Urinary bladder (tissue), 4 donors: ENCODE measurements around the gene TRAPPC11. TPM values are rescaled to one million over a fixed set of nuclear protein-coding genes. Genes with fewer than 3 reads are reported as not detected.

Source experiments
- DNase-seq: peaks from one replicate; pipeline ENCODE4 v3.0.0-alpha.2; 2015; ENCODE audit errors: extremely low spot score
- H3K27ac ChIP-seq: one replicate; pipeline ENCODE4 v1.5.1; 2013; ENCODE audit warnings: low read depth, mild to moderate bottlenecking, moderate library complexity
- H3K36me3 ChIP-seq: one replicate; pipeline ENCODE4 v1.6.1; 2013; ENCODE audit warnings: mild to moderate bottlenecking, moderate library complexity; ENCODE audit not compliant: insufficient read depth
- H3K4me1 ChIP-seq: one replicate; pipeline ENCODE4 v1.6.1; 2013; ENCODE audit warnings: mild to moderate bottlenecking, moderate library complexity; ENCODE audit not compliant: insufficient read depth
- H3K4me3 ChIP-seq: one replicate; pipeline ENCODE4 v1.5.1; 2013; ENCODE audit warnings: low read depth, low read length
- WGBS: extraction: QIAGEN DNeasy Blood & Tissue Kit; methylation state at CpG from one replicate; pipeline ENCODE4 v1.1.7; 2013; 5-methylcytosine and 5-hydroxymethylcytosine counted together
- polyA plus RNA-seq: library from polyadenylated mRNA; stranded (reverse); fragments of 200-250 nt; gene quantifications from one replicate; pipeline ENCODE4 v1.2.3, GENCODE V29; 2013
- total RNA-seq: library from RNA; depleted of rRNA; stranded (reverse); fragments of >200 nt; gene quantifications from one replicate; pipeline ENCODE4 v1.2.3, GENCODE V29; 2014
- donor health status: healthy with polysubstance abuse.
- donor health status: healthy.

Gene TRAPPC11
- total and polyA plus RNA-seq, 2 donors, result 19.3 to 83.5 TPM

- 98% methylated on average over 1 of the region's 1 CpG for WGBS
- DNase-seq, result no peak
- Histone ChIP-seq H3K4me3 (no peak overlapping the region), H3K36me3 (peaks cover 6% of the 10 kb centered on the region), H3K27ac (no peak overlapping the region), H3K4me1 (no peaks in the 10 kb centered on the region)
Measured at GRCh38 chr4:183666088-183666487, 7.0 kb downstream of the TRAPPC11 start.

DNA sequence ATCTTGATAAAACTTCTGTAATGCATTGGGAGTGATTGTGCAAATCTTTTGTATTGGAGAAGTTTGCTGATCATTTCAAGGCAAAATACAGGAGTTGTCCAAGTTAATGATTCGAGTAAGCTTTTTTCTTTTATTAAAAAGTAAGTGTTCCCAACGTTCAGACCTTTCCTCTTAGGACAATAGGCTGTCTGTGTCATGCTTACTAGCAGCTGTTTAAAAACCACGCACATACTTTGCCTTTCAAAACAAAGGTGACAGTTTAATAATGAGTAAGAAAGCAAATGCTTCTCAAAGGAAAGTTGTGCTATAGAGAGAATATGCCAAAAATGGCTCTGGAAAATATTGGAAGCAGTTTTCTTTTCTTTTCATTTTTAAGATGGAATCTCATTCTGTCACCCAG, 11.2 kb downstream of the TRAPPC11 start:
- Histone ChIP-seq H3K27ac (no peak overlapping the region), H3K4me3 (no peak overlapping the region), H3K4me1 (no peaks in the 10 kb centered on the region), H3K36me3 (peaks cover 8% of the 10 kb centered on the region)
- 81% methylated on average over 3 of the region's 3 CpGs for WGBS
- no peak for DNase-seq

GRCh38 chr4:183670960-183671555, 12.0 kb downstream of the TRAPPC11 start:
- Histone ChIP-seq H3K36me3 (peaks cover 8% of the 10 kb centered on the region), H3K27ac (no peak overlapping the region)
- 89% methylated on average over 12 of the region's 12 CpGs for WGBS

GRCh38 chr4:183674153-183674552, 15.1 kb downstream of the TRAPPC11 start:
- no peaks in the 10 kb centered on the region for H3K4me1 ChIP-seq
- no peak overlapping the region for H3K4me3 ChIP-seq
- WGBS, result 81% methylated on average over 3 of the region's 3 CpGs
- H3K27ac ChIP-seq, result no peak overlapping the region
- DNase-seq, result no peak
- peaks cover 9% of the 10 kb centered on the region for H3K36me3 ChIP-seq

More at GRCh38 chr4:183670960-183671555, 12.0 kb downstream of the TRAPPC11 start:
- Histone ChIP-seq H3K4me1 (no peaks in the 10 kb centered on the region), H3K4me3 (no peak overlapping the region)
- DNase-seq, result no peak

DNA sequence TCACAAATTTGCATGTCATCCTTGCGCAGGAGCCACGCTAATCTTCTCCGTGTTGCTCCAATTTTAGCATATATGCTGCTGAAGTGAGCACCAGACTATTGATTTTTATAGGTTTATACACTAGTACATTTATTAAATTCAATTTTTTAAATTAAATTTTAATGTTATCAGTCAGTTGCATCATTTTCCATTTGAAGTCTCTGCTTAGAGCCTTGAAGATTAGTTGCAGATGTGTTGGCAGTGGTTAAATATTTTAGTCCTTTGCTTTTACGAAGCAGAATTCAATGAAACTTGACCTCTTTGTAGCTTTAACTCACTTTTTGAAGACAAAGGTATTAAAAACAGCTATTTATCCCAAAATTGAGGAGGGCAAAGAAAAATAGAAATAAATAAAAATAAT, 16.5 kb downstream of the TRAPPC11 start:
- H3K4me1 ChIP-seq, result no peaks in the 10 kb centered on the region
- 74% methylated on average over 4 of the region's 4 CpGs for WGBS
- no peak overlapping the region for H3K27ac ChIP-seq
- peaks cover 5% of the 10 kb centered on the region for H3K36me3 ChIP-seq
- H3K4me3 ChIP-seq, result no peak overlapping the region
- no peak for DNase-seq

DNA sequence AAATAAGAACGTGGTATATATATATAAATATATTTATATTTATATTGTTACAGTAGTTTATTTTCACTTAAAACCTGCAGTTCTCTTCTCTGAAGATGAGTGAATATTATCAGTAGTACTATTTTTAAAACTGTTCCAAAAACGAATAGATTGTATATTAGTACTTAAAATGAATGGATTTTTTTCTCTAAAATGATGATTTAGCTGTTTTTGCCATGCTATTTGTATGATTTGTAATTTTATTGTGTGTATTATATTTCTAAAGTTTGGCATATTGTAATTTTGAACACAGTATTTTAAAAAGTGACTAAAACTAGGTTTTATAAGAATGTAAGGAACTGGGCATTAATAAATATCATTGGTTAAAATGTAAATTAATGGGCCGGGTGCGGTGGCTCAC, 22.0 kb downstream of the TRAPPC11 start:
- Histone ChIP-seq H3K4me1 (no peaks in the 10 kb centered on the region), H3K4me3 (no peak overlapping the region), H3K36me3 (peaks cover 2% of the 10 kb centered on the region), H3K27ac (no peak overlapping the region)
- DNase-seq, result no peak
- 92% methylated on average over 4 of the region's 4 CpGs for WGBS

GRCh38 chr4:183686461-183686860, 27.4 kb downstream of the TRAPPC11 start:
- Histone ChIP-seq H3K4me3 (no peak overlapping the region), H3K4me1 (no peaks in the 10 kb centered on the region), H3K27ac (no peak overlapping the region), H3K36me3 (peaks cover 2% of the 10 kb centered on the region)
- 79% methylated on average over 2 of the region's 2 CpGs for WGBS
- DNase-seq, result no peak

GRCh38 chr4:183688216-183688615, 29.1 kb downstream of the TRAPPC11 start:
- WGBS, result 69% methylated on average over 6 of the region's 6 CpGs
- H3K4me3 ChIP-seq, result no peak overlapping the region
- H3K27ac ChIP-seq, result no peak overlapping the region
- no peaks in the 10 kb centered on the region for H3K4me1 ChIP-seq
- no peak for DNase-seq
- peaks cover 4% of the 10 kb centered on the region for H3K36me3 ChIP-seq

DNA sequence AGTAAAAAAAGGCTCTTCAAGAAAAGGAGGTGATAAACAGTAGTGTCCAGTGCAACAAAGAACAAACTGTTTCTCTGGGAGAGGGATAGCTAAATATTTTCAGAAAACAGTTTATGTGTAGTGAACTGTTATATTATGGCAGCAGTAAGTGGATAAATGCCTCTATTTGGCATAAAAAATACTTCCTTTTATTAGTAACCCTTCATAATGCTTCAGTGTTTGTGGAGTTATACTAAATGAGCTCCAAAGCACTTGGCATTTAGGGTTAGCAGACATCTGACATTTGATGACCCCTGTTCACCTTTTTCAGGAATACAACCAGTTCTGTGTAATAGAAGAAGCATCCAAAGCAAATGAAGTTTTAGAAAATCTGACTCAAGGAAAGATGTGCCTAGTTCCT, 31.9 kb downstream of the TRAPPC11 start:
- no peak for DNase-seq
- Histone ChIP-seq H3K36me3 (peaks cover 6% of the 10 kb centered on the region), H3K4me3 (no peak overlapping the region), H3K27ac (no peak overlapping the region), H3K4me1 (no peaks in the 10 kb centered on the region)

- no peak for DNase-seq
- Histone ChIP-seq H3K4me3 (no peak overlapping the region), H3K4me1 (no peaks in the 10 kb centered on the region), H3K36me3 (peaks cover 11% of the 10 kb centered on the region), H3K27ac (no peak overlapping the region)
Measured at GRCh38 chr4:183691897-183692296, 32.8 kb downstream of the TRAPPC11 start.

DNA sequence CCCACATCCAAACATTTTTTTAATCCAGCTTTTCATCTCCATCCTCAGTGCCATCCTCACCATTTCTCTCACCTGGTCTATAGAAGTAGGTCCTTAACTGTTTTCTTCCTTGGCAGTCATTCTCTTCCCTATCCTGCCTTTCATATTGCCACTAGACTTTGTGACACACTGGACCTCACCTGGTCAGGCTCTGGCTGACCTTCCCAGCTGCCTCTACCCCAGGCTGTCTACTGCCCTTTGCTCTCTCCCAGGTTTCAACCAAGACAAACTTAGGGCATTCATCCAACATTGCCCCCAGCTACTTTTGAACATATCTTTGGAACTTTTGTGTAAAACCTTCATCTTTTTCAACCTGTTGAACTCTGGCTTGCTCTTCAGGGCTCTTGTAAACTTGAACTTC, 39.8 kb downstream of the TRAPPC11 start:
- DNase-seq, result no peak
- no peak overlapping the region for H3K27ac ChIP-seq
- H3K4me3 ChIP-seq, result no peak overlapping the region
- H3K4me1 ChIP-seq, result no peaks in the 10 kb centered on the region
- peaks cover 12% of the 10 kb centered on the region for H3K36me3 ChIP-seq

GRCh38 chr4:183700407-183700806, 41.3 kb downstream of the TRAPPC11 start:
- H3K4me1 ChIP-seq, result no peaks in the 10 kb centered on the region
- WGBS, result 81% methylated on average over 4 of the region's 4 CpGs
- no peak for DNase-seq
- H3K36me3 ChIP-seq, result peaks cover 12% of the 10 kb centered on the region
- no peak overlapping the region for H3K27ac ChIP-seq
- H3K4me3 ChIP-seq, result no peak overlapping the region

- Histone ChIP-seq H3K4me1 (no peaks in the 10 kb centered on the region), H3K27ac (no peak overlapping the region), H3K4me3 (no peak overlapping the region), H3K36me3 (peaks cover 5% of the 10 kb centered on the region)
- 98% methylated on average over 1 of the region's 1 CpG for WGBS
- no peak for DNase-seq
Measured at GRCh38 chr4:183702492-183702891, 43.4 kb downstream of the TRAPPC11 start.

- 70% methylated on average over 7 of the region's 7 CpGs for WGBS
- no peaks in the 10 kb centered on the region for H3K4me1 ChIP-seq
- DNase-seq, result no peak
- H3K36me3 ChIP-seq, result no peaks in the 10 kb centered on the region
- H3K4me3 ChIP-seq, result no peak overlapping the region
- H3K27ac ChIP-seq, result no peak overlapping the region
Measured at GRCh38 chr4:183714626-183715025, 55.5 kb downstream of the TRAPPC11 start.

GRCh38 chr4:183716302-183716701, 57.2 kb downstream of the TRAPPC11 start:
- no peak for DNase-seq
- no peaks in the 10 kb centered on the region for H3K4me1 ChIP-seq
- 81% methylated on average over 4 of the region's 4 CpGs for WGBS

More at GRCh38 chr4:183716302-183716701, 57.2 kb downstream of the TRAPPC11 start:
- H3K27ac ChIP-seq, result no peak overlapping the region
- H3K36me3 ChIP-seq, result no peaks in the 10 kb centered on the region
- no peak overlapping the region for H3K4me3 ChIP-seq
